ENCODE data around the gene HDAC7.

Gene HDAC7

DNA sequence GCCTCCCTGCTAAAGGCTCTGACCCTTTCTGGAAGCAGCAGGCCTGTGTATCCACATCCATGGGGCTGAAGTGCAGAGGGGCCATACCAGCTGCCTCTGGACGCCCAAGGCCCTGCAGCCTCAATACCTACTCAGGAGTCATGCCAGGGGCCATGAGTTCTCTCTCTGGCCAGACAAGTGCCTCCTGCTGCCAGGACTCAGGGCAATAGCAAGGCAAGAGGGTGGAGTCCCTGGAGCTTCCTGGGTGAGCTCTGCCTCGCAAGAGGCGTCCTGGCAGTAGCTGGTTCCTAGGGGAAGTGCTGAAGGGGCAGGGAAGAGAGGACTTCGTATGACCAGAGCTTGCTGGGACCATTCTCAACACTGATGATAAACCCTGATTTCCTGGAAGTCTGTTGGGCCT is 83.5 kb downstream of the HDAC7 start:
- TF ChIP-seq, protein P1, sequence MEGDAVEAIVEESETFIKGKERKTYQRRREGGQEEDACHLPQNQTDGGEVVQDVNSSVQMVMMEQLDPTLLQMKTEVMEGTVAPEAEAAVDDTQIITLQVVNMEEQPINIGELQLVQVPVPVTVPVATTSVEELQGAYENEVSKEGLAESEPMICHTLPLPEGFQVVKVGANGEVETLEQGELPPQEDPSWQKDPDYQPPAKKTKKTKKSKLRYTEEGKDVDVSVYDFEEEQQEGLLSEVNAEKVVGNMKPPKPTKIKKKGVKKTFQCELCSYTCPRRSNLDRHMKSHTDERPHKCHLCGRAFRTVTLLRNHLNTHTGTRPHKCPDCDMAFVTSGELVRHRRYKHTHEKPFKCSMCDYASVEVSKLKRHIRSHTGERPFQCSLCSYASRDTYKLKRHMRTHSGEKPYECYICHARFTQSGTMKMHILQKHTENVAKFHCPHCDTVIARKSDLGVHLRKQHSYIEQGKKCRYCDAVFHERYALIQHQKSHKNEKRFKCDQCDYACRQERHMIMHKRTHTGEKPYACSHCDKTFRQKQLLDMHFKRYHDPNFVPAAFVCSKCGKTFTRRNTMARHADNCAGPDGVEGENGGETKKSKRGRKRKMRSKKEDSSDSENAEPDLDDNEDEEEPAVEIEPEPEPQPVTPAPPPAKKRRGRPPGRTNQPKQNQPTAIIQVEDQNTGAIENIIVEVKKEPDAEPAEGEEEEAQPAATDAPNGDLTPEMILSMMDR (IDR thresholded peaks at IDR 0.05; ENCODE audit: low read length, missing control alignments), result no peak

GRCh38 chr12:47735649-47736048 is 84.1 kb downstream of the HDAC7 start:
- TF ChIP-seq, protein P1 (IDR thresholded peaks at IDR 0.05; ENCODE audit: low read length, missing control alignments), result no peak

More for the DNA sequence above, 83.5 kb downstream of the HDAC7 start:
- DNase-seq (ENCODE audit: low read depth), result no peak
- no peak overlapping the region for H3K4me3 ChIP-seq (replicated peaks; ENCODE audit: low read depth, low read length)

GRCh38 chr12:47734725-47735480 is 84.8 kb downstream of the HDAC7 start:
- DNase-seq (ENCODE audit: low read depth), result no peak
- TF ChIP-seq, protein P1 (IDR thresholded peaks at IDR 0.05; ENCODE audit: low read length, missing control alignments), result no peak
- H3K4me3 ChIP-seq (replicated peaks; ENCODE audit: low read depth, low read length), result no peak overlapping the region

More at GRCh38 chr12:47735649-47736048, 84.1 kb downstream of the HDAC7 start:
- no peak for DNase-seq (ENCODE audit: low read depth)
- no peak overlapping the region for H3K4me3 ChIP-seq (replicated peaks; ENCODE audit: low read depth, low read length)

- no peak overlapping the region for H3K4me3 ChIP-seq (replicated peaks; ENCODE audit: low read depth, low read length)
- TF ChIP-seq, protein P1 (IDR thresholded peaks at IDR 0.05; ENCODE audit: low read length, missing control alignments), result no peak
- DNase-seq (ENCODE audit: low read depth), result no peak
These were observed 86.6 kb downstream of the HDAC7 start for GRCh38 chr12:47733142-47733541.

Data from fibroblast of pulmonary artery (primary cell).